C4-2B (cell line): ENCODE data around the gene KREMEN1.

ENCODE experiments used
- CTCF ChIP-seq: fragments of 450-650 bp; conservative IDR thresholded peaks from 2 replicates; pipeline ENCODE4 v1.5.1; 2017; ENCODE audit warnings: mild to moderate bottlenecking
- ZFX ChIP-seq: fragments of 450-650 bp; IDR thresholded peaks from 2 replicates; pipeline ENCODE4 v1.6.1; 2017

GRCh38 chr22:29088809-29089208 lies 16.0 kb downstream of the KREMEN1 start:
- TF ChIP-seq CTCF (no peak), ZFX (no peak)
